GM20000 (cell line): ENCODE measurements around the gene KICS2.
A peak's percentile ranks its signal among the peaks of the same experiment; 100 is the strongest.
"Not testable (repeated sequence)": the region's sequence is repeated elsewhere in the genome, so short reads cannot be mapped to it uniquely, and the experiment has no call there.

ENCODE experiments used
- DNase-seq: peaks from one replicate; pipeline ENCODE4 v3.0.0; 2012; ENCODE audit warnings: low spot score
- TF ChIP-seq, protein P1 (sequence below): IDR thresholded peaks from 2 replicates; pipeline ENCODE4 v1.5.1; 2012; ENCODE audit warnings: mild to moderate bottlenecking, control low read depth; ENCODE audit errors: extremely low read depth, missing control alignments

KICS2 gene

DNA sequence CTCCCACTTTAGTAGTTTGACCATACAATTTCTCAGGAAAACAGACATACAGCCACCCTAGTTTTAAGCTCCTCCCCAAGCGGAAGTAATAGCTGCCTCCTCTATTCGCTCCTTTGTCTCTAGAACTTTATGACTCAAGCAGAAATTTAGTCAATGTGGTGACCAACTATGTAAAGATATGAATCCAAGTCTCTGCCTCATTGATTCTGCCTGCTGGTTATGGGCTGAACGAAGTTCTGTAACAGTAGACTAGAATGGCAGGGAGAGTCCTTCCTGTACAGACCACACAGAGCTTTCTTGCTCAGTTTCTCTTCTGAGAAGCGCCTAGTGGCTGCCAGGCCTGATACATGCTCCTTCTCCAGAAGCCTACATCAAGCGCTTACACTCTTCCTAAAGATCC is 19.1 kb downstream of the KICS2 start:
- no peak for DNase-seq
- TF ChIP-seq, protein P1, sequence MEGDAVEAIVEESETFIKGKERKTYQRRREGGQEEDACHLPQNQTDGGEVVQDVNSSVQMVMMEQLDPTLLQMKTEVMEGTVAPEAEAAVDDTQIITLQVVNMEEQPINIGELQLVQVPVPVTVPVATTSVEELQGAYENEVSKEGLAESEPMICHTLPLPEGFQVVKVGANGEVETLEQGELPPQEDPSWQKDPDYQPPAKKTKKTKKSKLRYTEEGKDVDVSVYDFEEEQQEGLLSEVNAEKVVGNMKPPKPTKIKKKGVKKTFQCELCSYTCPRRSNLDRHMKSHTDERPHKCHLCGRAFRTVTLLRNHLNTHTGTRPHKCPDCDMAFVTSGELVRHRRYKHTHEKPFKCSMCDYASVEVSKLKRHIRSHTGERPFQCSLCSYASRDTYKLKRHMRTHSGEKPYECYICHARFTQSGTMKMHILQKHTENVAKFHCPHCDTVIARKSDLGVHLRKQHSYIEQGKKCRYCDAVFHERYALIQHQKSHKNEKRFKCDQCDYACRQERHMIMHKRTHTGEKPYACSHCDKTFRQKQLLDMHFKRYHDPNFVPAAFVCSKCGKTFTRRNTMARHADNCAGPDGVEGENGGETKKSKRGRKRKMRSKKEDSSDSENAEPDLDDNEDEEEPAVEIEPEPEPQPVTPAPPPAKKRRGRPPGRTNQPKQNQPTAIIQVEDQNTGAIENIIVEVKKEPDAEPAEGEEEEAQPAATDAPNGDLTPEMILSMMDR = no peak

DNA sequence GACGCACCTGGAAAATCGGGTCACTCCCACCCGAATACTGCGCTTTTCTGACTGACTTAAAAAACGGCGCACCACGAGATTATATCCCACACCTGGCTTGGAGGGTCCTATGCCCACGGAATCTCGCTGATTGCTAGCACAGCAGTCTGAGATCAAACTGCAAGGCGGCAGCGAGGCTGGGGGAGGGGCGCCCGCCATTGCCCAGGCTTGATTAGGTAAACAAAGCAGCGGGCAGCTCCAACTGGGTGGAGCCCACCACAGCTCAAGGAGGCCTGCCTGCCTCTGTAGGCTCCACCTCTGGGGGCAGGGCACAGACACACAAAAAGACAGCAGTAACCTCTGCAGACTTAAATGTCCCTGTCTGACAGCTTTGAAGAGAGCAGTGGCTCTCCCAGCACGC is 26.3 kb downstream of the KICS2 start:
- DNase-seq = not testable (repeated sequence)

DNA sequence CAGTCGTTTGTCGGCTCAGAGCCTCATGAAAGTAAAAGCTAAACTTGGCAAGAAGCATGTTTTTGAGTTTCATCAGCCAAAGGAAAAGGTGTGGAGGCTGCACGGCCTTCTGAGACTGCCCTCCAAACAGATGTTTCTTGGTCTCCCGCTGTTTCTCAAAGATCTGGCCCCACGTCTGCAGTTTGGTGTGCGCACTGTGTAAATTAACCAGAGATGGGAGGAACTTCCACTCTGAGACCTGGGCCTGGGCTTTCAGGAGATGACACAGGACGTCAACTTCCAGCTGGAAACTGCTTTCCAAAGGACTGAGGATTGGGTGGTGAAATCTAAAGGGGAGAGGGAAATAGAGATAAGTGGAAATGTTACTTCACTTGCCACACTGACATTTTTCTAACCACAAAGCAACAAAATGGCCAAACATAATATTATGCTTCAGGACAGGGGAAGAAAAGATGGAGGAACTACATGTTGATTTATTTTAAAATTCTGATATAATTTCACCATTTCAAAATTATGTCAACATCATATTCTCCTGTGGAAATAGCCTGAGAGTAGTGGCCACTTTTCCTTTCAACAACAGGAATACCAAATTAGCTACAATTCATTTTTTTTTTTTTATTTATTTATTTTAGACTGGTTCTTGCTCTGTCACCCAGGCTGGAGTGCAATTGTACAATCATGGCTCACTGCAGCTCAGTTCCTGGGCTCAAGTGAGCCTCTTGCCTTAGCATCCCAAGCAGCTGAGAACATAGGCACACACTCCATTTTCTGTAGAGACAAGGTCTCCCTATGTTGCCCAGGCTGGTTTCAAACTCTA is 27.6 kb downstream of the KICS2 start:
- TF ChIP-seq, protein P1 = no peak
- no peak for DNase-seq

DNA sequence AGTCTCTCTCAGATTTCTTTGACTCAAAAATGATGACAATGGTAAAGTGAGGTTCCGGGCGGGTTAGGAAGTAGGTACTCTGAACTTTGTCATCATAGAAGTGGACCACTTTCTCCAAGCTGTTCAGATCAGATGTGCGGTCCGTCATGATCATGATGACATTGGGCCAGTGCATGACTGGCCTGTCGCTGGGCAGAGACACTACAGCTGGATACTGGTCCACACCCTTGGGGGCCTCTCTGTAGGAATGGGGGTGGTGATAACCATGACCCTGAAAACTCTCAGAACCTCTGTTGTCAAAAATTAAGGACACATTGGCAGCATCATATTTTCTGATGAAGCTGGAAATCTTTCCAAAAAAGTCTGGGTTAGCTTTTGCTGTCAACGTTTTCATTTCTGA is 28.2 kb downstream of the KICS2 start:
- TF ChIP-seq, protein P1 = no peak
- DNase-seq = no peak

DNA sequence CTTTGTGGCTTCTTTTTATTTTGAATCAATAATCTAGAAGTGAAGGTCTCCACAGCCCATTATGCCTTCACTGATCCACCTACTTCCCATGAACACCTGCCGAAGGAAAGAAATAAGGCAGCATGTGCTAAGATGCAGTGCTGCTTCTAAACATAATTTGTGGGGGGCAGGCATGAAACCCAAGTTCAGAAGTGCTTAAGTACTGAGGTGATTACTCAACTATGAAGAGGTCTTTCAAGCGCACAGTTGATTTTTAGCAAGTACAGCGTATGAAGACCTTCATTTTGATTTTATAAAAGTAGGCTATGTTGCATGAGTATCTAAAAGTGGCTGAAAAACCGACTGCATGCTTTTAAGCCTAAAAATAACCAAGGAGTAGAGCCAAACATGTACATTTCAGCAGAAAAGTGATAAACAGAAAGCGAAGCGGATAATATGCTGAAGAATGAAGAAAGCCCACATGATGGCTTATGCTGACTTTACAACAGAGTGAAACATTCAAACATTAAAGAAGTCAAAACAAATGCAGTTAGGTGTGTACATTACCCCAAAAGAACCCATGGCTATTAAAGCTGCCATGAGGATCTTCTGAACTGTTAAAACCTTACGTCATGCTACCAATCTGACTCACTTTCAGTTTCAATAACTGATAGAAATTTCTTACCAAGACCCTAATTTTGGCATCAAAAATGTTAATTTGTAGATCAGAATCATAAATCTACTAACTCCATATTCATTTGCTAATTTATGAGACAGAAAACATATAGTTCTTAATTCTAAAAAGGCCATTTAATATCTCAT is 29.3 kb downstream of the KICS2 start:
- DNase-seq = peak; percentile 73
- TF ChIP-seq, protein P1 = no peak

DNA sequence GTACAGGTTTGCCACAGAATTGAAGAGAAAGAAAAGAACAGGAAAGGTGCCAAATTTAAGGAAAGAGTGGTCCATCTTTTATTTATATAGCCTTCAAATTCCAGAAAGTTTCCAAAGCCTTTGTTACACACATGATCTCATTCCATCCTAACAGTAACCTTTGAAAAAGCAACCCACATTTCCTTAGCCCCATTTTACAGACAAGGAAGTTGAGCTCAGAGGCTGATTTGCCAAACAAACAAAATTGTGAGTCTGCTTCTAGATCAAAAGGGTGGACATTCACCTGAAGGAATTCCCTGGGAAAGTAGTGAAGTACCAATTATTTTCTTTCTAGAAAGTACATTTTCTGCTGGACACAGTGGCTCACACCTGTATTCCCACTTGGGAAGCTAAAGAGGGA is 32.0 kb downstream of the KICS2 start:
- TF ChIP-seq, protein P1 = no peak
- no peak for DNase-seq

DNA sequence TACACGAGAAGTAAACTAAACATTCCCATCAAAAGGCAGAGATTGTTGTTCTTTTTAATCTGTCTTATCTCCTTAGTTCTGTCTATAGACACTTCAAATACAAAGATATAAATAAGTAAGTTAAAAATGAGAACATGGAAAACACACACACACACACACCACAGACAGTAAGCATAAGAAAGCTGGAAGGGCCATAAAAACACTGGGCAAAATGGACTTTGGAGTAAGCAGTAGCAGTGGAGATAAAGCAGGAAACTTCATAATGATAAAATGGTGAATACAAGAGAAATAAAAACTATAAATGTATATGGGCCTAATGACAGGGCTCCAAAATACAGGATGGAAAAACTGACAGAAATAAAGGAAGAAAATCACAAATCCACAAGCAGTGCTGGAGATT is 32.6 kb downstream of the KICS2 start:
- DNase-seq = no peak
- TF ChIP-seq, protein P1 = no peak
